Neuron (in vitro differentiated cells): ENCODE data around the gene TMEM45A.
"Not testable (repeated sequence)": the region's sequence is repeated elsewhere in the genome, so short reads cannot be mapped to it uniquely, and the experiment has no call there.

Experiments used
- H2AFZ ChIP-seq: one replicate; pipeline ENCODE4 v1.6.1; 2013; ENCODE audit warnings: low read depth, mild to moderate bottlenecking, inconsistent platforms, low read length, moderate library complexity
- H3K27me3 ChIP-seq: one replicate; pipeline ENCODE4 v1.6.1; 2013; ENCODE audit warnings: low read length; ENCODE audit not compliant: insufficient read depth
- H3K36me3 ChIP-seq: one replicate; pipeline ENCODE4 v1.6.1; 2013; ENCODE audit warnings: low read length; ENCODE audit not compliant: insufficient read depth
- H3K4me1 ChIP-seq: one replicate; pipeline ENCODE4 v1.6.1; 2013; ENCODE audit warnings: low read length; ENCODE audit not compliant: insufficient read depth
- H3K4me3 ChIP-seq: 2 replicates; pipeline ENCODE4 v1.5.1; 2013; ENCODE audit warnings: mild to moderate bottlenecking, low read length, moderate library complexity
- H3K9me3 ChIP-seq: one replicate; pipeline ENCODE4 v1.6.1; 2013; ENCODE audit warnings: low read length

TMEM45A gene

DNA sequence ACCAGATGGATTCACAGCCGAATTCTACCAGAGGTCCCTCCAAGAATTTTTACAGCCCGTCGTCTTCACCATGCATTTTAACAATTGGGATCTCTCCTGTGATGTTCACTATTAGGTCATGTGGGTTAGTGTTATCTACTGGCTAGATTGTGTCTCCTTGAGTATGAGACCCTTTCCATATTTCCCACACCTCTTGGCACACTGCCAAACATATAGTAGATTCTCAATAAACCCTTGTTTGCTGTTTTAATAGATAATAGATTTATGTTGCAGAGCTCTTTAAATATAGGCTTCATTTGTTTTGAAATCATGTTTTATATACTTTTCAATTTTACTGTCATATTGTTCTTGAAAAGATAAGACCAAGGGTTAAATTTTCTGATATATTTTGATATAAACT lies 82.1 kb downstream of the TMEM45A start:
- no peaks in the 10 kb centered on the region for H3K36me3 ChIP-seq
- H2AFZ ChIP-seq, result no peak overlapping the region
- H3K4me3 ChIP-seq, result no peak overlapping the region
- no peaks in the 10 kb centered on the region for H3K4me1 ChIP-seq
- no peaks in the 10 kb centered on the region for H3K9me3 ChIP-seq
- no peaks in the 10 kb centered on the region for H3K27me3 ChIP-seq

DNA sequence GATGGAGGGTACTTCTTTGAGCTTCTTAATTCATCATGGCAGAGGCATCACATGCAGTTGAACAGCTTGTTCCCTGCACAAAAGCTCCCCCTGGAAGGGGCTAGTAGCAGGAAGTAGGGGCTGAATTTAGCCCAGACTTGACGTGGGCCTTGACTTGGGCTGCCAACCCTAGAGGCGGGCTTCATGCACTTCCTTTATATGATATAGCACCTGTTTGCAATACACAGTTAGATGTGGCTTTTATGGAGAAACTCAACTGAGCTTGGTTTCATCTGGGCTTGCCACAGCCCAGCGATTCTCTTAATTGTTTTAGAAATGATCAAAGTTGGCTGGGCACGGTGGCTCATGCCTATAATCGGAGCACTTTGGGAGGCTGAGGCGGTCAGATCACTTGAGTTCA lies 83.3 kb downstream of the TMEM45A start:
- no peaks in the 10 kb centered on the region for H3K4me1 ChIP-seq
- H2AFZ ChIP-seq, result no peak overlapping the region
- no peaks in the 10 kb centered on the region for H3K27me3 ChIP-seq
- no peaks in the 10 kb centered on the region for H3K36me3 ChIP-seq
- H3K9me3 ChIP-seq, result no peaks in the 10 kb centered on the region
- H3K4me3 ChIP-seq, result no peak overlapping the region

DNA sequence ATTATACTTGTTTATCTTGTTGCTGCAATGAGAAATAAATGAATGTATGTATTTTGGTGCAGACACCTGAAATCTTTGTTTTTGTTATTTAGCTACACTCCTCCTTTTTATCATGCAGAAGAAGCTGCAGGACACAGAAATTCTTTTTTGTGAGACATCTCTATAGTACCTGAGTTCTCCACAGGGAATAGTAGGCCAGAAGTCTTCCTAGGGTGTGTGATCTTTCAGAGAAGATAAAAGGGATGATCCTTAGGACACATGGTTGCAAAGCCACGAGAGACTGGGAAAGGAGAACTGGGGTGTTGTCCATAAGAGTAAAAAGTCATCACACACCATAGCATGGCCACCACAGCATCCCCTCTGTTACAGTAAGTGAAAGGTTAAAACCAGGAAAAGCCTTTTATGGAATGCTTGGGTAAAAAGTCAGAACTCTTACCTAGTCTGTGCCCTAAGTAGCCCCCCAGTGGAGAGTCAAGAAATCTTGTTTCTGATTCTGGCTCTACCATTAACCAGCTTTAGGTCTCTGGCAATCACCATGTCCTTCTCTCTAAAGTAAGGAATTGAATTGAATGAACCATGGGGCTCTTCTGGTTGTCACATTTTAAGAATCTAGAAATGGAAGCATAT lies 85.1 kb downstream of the TMEM45A start:
- no peak overlapping the region for H2AFZ ChIP-seq
- no peaks in the 10 kb centered on the region for H3K4me1 ChIP-seq
- no peak overlapping the region for H3K4me3 ChIP-seq
- H3K27me3 ChIP-seq, result no peaks in the 10 kb centered on the region
- no peaks in the 10 kb centered on the region for H3K9me3 ChIP-seq
- no peaks in the 10 kb centered on the region for H3K36me3 ChIP-seq

DNA sequence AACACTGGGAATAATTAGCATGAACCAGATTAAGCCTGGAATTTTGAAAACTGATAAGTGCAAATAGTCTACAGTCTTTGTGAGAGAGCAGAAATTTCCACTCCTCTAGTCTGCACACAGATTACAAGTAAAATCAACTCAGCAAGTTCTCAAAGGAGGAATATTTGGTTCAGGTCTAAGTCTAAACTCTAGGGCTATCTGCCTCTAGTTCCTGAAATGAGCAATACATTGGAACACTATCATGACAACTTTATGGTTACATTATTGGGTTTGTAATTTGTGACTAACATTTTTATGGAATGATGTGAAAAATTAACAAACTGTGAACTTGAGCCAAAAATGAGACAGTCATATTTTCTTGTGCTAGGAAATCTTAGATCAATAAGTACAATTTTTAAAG lies 86.2 kb downstream of the TMEM45A start:
- Histone ChIP-seq H3K36me3 (no peaks in the 10 kb centered on the region), H3K4me1 (no peaks in the 10 kb centered on the region), H3K4me3 (no peak overlapping the region)

DNA sequence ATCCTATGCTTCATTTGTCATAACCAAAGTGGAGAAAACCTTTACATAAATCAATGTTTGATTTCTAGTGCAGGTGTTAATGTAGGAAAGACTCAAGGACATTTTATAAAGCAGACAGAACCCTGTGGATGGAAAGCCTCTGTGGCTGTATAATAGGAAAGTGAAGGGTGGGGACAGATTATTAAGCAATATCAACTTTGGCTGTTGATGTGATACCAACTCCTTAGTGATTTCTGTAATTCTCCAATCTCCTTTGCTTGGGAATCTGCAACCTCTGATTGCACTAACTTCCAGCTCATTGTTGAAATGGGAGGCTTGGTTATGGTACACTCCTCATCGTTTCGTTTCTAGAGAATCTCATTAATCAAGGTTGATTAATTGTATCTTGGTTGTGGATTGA lies 87.7 kb downstream of the TMEM45A start:
- no peak overlapping the region for H2AFZ ChIP-seq
- H3K27me3 ChIP-seq, result no peaks in the 10 kb centered on the region
- no peak overlapping the region for H3K4me3 ChIP-seq
- H3K9me3 ChIP-seq, result peaks cover 1% of the 10 kb centered on the region
- H3K4me1 ChIP-seq, result no peaks in the 10 kb centered on the region
- H3K36me3 ChIP-seq, result no peaks in the 10 kb centered on the region

More for the DNA sequence above, 86.2 kb downstream of the TMEM45A start:
- H2AFZ ChIP-seq, result no peak overlapping the region
- H3K27me3 ChIP-seq, result no peaks in the 10 kb centered on the region
- H3K9me3 ChIP-seq, result no peaks in the 10 kb centered on the region

DNA sequence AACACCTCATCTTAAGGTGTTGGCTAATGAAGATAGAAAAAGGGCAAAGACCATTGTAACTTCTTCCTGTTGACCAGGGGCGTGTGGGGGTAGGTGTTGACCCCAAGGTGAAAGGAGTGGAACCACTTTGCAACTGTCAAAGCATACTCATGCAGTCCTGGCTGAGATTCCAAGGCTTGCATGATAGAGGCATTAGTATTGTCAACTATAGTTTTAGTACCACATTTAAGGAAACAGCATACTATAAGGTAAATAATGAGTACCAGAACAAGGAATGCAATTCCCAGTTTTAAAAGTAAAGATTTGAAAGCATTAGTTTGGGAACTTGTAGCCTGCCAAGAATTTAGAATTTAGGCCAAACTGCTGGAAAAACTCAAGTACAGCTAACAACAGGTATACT lies 89.2 kb downstream of the TMEM45A start:
- H3K9me3 ChIP-seq, result peaks cover 3% of the 10 kb centered on the region
- H3K4me1 ChIP-seq, result no peaks in the 10 kb centered on the region
- H2AFZ ChIP-seq, result no peak overlapping the region
- no peak overlapping the region for H3K4me3 ChIP-seq
- H3K36me3 ChIP-seq, result no peaks in the 10 kb centered on the region
- H3K27me3 ChIP-seq, result no peaks in the 10 kb centered on the region

DNA sequence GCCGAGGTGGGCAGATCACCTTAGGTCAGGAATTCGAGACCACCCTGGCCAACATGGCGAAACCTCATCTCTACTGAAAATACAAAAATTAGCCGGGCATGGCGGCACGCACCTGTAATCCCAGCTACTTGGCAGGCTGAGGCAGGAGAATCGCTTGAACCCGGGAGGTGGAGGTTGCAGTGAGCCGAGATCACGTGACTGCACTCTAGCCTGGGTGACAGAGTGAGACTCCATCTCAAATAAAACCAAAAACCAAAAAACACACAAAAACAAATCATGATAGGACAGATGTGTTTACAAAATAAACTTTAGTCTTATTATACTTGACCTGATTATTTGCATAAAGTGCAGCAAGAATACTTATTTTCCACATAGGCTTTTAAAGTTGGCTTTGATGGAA lies 89.7 kb downstream of the TMEM45A start:
- not testable (repeated sequence) for H3K36me3 ChIP-seq, H3K9me3 ChIP-seq, H3K27me3 ChIP-seq, H2AFZ ChIP-seq, H3K4me1 ChIP-seq, H3K4me3 ChIP-seq

DNA sequence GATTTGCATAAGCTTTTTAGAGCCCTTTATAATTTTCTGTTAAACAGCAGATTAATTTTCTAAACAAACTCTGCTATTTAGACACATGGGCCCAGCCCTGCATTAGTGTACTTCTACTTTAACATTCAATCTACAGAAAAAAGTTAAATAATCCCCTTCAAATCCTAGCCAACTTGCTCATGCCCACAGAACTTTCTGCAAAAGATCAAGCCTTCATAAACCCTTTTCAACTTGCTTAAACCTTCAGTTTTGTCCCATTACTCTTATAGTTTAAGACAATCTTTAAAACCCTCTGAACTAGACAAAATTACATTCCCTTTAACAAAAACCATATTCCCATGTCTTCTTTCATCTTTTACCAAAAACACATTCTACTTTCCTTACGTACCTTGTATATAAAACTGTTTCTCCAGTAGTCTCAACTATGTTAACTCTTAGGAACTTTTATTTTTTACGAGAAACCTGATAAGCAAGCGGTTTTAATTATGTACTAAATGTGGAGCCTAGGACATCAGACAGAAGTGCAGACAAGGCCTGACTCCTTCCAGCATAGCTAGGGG lies 91.8 kb downstream of the TMEM45A start:
- Histone ChIP-seq H2AFZ (no peak overlapping the region), H3K9me3 (peaks cover 3% of the 10 kb centered on the region), H3K36me3 (no peaks in the 10 kb centered on the region), H3K4me3 (no peak overlapping the region), H3K4me1 (no peaks in the 10 kb centered on the region), H3K27me3 (no peaks in the 10 kb centered on the region)

DNA sequence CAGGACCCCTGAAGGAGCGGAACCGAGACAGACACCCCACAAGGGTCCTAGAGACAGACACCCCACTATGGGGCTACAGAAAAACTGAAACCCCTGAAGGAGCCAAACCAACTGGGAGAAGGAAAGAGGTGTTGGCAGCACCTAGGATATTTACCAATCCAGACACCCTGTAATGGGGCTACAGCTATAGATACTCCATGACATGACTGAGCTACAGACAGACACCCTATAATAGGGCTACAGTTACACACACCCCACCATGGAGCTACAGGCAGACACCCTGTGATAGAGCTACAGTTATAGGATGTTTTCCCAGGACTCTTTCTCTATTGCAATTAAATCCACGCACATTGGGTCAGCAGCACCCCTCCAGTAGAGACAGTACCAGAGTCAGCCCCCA lies 94.4 kb downstream of the TMEM45A start:
- no peak overlapping the region for H2AFZ ChIP-seq
- no peaks in the 10 kb centered on the region for H3K27me3 ChIP-seq
- H3K4me3 ChIP-seq, result no peak overlapping the region
- H3K36me3 ChIP-seq, result no peaks in the 10 kb centered on the region
- no peaks in the 10 kb centered on the region for H3K4me1 ChIP-seq
- H3K9me3 ChIP-seq, result peaks cover 3% of the 10 kb centered on the region

DNA sequence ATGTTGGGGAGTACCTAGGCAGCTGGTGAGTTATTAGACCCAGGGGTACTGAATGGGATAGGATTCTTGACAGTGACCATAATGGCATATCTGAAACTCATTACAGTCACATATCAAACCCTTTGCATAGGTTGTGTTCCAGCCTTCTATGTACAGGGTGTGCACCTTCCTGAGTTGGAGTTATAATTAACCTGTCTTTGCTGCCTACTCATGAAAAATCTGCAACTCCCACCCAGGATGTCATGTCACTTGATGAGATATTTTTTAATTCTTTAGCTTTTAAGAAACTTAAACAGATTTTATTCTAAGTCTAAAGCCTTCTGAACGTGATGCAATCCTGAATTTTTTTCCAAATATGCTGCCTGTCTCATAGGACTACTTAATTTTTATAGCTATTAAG lies 95.8 kb downstream of the TMEM45A start:
- Histone ChIP-seq H3K9me3 (peaks cover 3% of the 10 kb centered on the region), H2AFZ (no peak overlapping the region), H3K27me3 (no peaks in the 10 kb centered on the region), H3K4me1 (no peaks in the 10 kb centered on the region), H3K4me3 (no peak overlapping the region), H3K36me3 (no peaks in the 10 kb centered on the region)

DNA sequence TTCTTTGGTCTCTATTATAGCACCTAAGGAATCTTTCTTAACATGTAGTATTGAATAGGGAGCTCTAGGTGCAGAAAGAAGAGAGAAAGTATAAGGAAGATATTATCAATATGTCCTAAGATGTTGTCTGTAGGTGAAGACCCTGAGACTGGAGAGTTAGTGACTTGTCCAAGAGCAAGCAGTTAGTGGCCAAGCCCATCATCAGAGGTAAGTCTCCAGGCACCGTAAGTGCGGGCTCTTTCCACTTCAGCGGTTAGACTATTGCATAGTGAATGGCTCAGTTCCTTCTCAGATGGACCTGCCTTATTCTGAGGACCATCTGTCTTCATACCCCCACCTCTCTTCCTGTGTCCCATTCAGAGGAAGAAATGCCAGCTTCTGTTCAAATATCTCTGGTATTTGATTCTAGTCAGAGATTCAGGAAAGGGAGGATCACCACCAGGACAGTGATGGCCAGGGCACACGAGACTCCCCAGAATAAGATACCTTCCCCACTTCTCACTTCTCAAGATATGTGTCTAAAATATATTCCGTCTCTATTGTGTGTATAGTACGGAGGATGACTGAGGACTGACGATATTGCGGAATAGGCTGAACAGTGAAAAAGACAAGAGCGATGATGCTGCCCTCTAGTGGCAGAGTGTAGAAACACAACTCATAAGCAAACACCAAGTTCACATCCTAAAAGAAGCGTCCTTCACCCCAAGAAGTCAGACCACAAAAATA lies 97.9 kb downstream of the TMEM45A start:
- H3K36me3 ChIP-seq, result no peaks in the 10 kb centered on the region
- no peak overlapping the region for H3K4me3 ChIP-seq
- H3K9me3 ChIP-seq, result peaks cover under 1% of the 10 kb centered on the region
- H2AFZ ChIP-seq, result no peak overlapping the region
- no peaks in the 10 kb centered on the region for H3K4me1 ChIP-seq
- no peaks in the 10 kb centered on the region for H3K27me3 ChIP-seq

DNA sequence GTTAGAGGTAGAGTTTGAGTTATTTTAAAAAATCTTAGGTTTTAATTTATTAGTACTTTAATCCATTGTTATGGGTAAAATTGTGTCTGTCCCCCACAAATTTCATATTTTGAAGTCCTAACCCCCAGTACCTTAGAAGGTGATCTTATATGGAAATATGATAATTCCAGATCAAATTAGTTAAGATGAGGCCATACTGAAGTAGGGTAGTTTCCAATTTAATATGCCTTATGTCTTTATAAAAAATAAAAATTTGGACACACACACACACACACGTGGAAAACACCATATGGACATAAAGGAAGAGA lies 98.4 kb downstream of the TMEM45A start:
- Histone ChIP-seq H3K9me3 (no peaks in the 10 kb centered on the region), H3K27me3 (no peaks in the 10 kb centered on the region), H3K36me3 (no peaks in the 10 kb centered on the region), H3K4me1 (no peaks in the 10 kb centered on the region), H2AFZ (no peak overlapping the region), H3K4me3 (no peak overlapping the region)

DNA sequence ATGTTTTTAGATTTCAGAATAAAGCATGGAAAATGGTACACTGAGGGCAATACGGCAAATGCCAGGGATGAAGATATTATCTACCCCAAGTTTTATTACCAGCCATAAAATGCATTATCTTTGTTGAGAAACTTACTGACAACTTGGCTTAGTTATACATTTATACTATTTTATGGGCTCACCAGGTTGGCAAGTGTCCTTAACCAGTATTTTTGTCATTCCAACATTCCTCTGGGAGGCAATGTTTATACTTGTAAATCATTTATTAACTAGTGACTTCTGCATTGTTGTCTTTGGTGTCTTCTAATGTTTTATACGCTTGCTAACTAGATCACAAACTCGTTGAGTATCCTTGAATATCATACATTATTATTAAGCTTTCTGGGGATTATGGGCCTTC lies 99.0 kb downstream of the TMEM45A start:
- no peaks in the 10 kb centered on the region for H3K4me1 ChIP-seq
- no peaks in the 10 kb centered on the region for H3K36me3 ChIP-seq
- H3K4me3 ChIP-seq, result no peak overlapping the region
- no peaks in the 10 kb centered on the region for H3K27me3 ChIP-seq
- H3K9me3 ChIP-seq, result no peaks in the 10 kb centered on the region
- no peak overlapping the region for H2AFZ ChIP-seq
